Measurements from ENCODE around the gene RHBDL1. TPM values are rescaled to one million over a fixed set of nuclear protein-coding genes. Genes with fewer than 3 reads are reported as not detected.

Gene RHBDL1
- total RNA-seq, 4 donors from 2014 or later, result 0.38 to 1.1 (median 0.57) TPM; not detected in 1

DNA sequence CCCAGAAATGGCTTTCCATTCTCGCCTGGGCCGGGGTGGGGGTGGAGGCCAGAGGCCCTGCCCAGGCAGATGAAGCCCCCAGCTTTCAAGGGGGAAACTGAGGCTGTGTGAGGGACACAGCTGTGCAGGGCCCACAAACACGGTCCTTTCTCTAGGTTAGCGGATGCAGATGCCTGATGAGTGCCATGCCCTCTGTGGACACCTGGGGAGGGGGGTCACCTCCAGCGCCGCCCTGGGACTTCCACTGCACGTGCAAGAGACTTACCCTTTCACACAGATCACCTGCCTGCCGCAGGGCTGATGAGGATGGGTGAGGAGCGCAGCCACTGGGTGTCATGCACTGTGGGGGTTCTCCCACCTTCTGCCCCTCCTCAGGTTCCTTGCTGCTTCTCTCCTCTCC lies 42.9 kb downstream of the RHBDL1 start:
- Histone ChIP-seq H3K36me3 (no peaks in the 10 kb centered on the region), H3K27ac (no peak overlapping the region), H3K9me3 (no peaks in the 10 kb centered on the region), H3K4me1 (peaks cover 34 to 69% (median 40%) of the 10 kb centered on the region in 3 donors), H3K27me3 (peaks cover 0 to 41% (median 6%) of the 10 kb centered on the region in 4 donors), H3K4me3 (no peak overlapping the region)
- 86 to 100% methylated on average over 2 to 6 of the region's 9 CpGs for WGBS, 2 donors
- intact Hi-C loops (cut with DNase I), result no loop called here
- DNase-seq, result no peak
- TF ChIP-seq POLR2A (IDR thresholded peaks at IDR 0.05), result no peak
- TF ChIP-seq CTCF (IDR thresholded peaks at IDR 0.05), result no peak

DNA sequence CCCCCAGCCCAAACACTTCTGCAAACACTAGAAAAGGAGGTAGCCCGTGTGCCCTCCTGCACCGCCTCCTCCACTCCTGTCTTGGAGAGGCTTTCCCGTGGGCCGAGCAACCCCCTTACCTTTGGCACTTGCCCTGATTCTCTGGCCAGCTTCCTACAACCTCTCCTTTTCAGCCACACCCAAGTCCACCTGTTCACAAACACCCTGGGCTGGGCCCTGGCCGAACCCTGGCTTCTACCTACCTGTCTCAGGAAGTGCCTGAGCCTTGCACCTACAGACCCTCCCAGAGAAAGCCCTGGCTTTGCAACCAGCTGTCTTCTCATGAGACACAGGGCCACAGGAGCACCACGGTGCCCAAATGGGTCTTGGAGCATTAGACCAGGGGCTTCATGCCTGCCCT lies 43.5 kb downstream of the RHBDL1 start:
- 61 to 72% methylated on average over 4 to 5 of the region's 6 CpGs for WGBS, 2 donors

DNA sequence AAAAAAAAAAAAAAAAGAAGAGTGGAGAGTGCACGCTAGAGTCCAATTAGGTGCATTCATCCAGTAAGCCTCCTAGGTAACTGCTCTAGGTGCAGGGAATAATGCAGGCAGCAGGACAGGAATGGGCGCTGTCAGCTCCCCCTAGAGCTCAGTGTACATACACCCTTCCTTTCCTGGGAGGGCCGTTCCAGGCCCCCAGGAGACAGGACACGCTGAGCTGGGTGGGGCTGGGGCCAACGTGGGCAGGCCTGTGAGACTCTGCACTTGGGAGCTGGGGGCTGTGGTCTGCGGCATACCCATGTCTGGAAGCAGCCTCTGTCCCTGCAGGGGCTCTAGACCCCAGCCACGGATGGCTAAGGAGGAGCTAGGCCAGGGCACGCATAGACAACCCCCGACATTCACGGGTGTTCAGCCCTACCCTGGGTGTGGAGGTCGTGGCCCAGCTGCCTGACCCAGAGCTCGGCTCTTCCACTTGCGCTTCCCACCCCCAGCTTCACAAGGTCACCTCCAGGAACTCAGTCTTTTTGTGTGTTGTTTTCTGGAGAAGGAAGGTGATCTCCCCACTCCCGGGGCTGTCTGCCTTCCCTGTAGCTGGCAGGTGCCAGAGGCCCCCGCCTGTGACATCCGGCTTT lies 44.5 kb downstream of the RHBDL1 start:
- Histone ChIP-seq H3K36me3 (no peaks in the 10 kb centered on the region), H3K4me1 (peaks cover 27 to 60% (median 34%) of the 10 kb centered on the region in 3 donors), H3K27me3 (peaks cover 0 to 36% (median 6%) of the 10 kb centered on the region in 4 donors), H3K27ac (peak overlapping the region; percentile 78 to 90 (median 84)), H3K4me3 (peak overlapping the region; percentile 59 to 87 (median 72)), H3K9me3 (no peaks in the 10 kb centered on the region)
- DNase-seq, result no peak
- intact Hi-C loops (cut with DNase I), result no loop called here
- TF ChIP-seq POLR2A (IDR thresholded peaks at IDR 0.05) (no peak), CTCF (IDR thresholded peaks at IDR 0.05) (no peak)
- 8 to 27% methylated on average over 4 to 15 of the region's 16 CpGs for WGBS, 2 donors

More for the DNA sequence above, 43.5 kb downstream of the RHBDL1 start:
- Histone ChIP-seq H3K27me3 (peaks cover 0 to 41% (median 6%) of the 10 kb centered on the region in 4 donors), H3K4me3 (no peak overlapping the region), H3K36me3 (no peaks in the 10 kb centered on the region), H3K9me3 (no peaks in the 10 kb centered on the region), H3K27ac (no peak overlapping the region), H3K4me1 (peaks cover 34 to 69% (median 40%) of the 10 kb centered on the region in 3 donors)
- TF ChIP-seq CTCF (IDR thresholded peaks at IDR 0.05) (no peak), POLR2A (IDR thresholded peaks at IDR 0.05) (no peak)
- intact Hi-C loops (cut with DNase I), result no loop called here
- DNase-seq, result no peak

GRCh38 chr16:720447-720989 lies 45.0 kb downstream of the RHBDL1 start:
- H3K4me3 ChIP-seq, result peak overlapping the region; percentile 59 to 87 (median 72)
- 0% methylated on average over 2 of the region's 38 CpGs for WGBS, 2 donors
- no peak for TF ChIP-seq CTCF (IDR thresholded peaks at IDR 0.05)
- TF ChIP-seq POLR2A (IDR thresholded peaks at IDR 0.05), result no peak
- peaks cover 27 to 55% (median 30%) of the 10 kb centered on the region in 3 donors for H3K4me1 ChIP-seq
- no peaks in the 10 kb centered on the region for H3K9me3 ChIP-seq
- no peaks in the 10 kb centered on the region for H3K36me3 ChIP-seq
- no peak for DNase-seq
- intact Hi-C loops (cut with DNase I), result no loop called here
- peak overlapping the region; percentile 78 to 90 (median 84) for H3K27ac ChIP-seq
- peaks cover 0 to 38% (median 6%) of the 10 kb centered on the region in 4 donors for H3K27me3 ChIP-seq

GRCh38 chr16:720990-721764 lies 45.7 kb downstream of the RHBDL1 start, which contains the start of gene ANTKMT:
TSS of gene ANTKMT (plus strand) at chr16:721146. CDS start at chr16:721275, 129 bp downstream.
- H3K36me3 ChIP-seq, result no peaks in the 10 kb centered on the region
- no peak for DNase-seq
- no CpG with 5 or more reads among the region's 106 CpGs for WGBS, 2 donors
- peaks cover 22 to 53% (median 23%) of the 10 kb centered on the region in 3 donors for H3K4me1 ChIP-seq
- H3K27ac ChIP-seq, result peak within 1 kb of the TSS; percentile 78 to 90 (median 84)
- intact Hi-C loops (cut with DNase I), result no loop called here
- peak within 1 kb of the TSS; percentile 59 to 87 (median 72) for H3K4me3 ChIP-seq
- H3K27me3 ChIP-seq, result peaks cover 0 to 38% (median 3%) of the 10 kb centered on the region in 4 donors
- no peaks in the 10 kb centered on the region for H3K9me3 ChIP-seq
- TF ChIP-seq CTCF (IDR thresholded peaks at IDR 0.05) (peak in 4 of 6 experiments; percentile 10 to 48 (median 24)), POLR2A (IDR thresholded peaks at IDR 0.05) (peak in 3 of 4 donors; percentile 42 to 71 (median 66))

Measured in esophagus squamous epithelium (tissue), 5 donors.